Pulmonary artery endothelial cell (primary cell): ENCODE measurements around the gene ZMIZ1. TPM values are rescaled to one million over a fixed set of nuclear protein-coding genes. Genes with fewer than 3 reads are reported as not detected.

Source experiments
- DNase-seq: peaks from one replicate; pipeline ENCODE4 v3.0.0-alpha.2; 2011; ENCODE audit warnings: low read depth, low spot score
- total RNA-seq: library from RNA; depleted of rRNA; stranded (reverse); fragments of >200 nt; gene quantifications from 2 replicates; pipeline ENCODE4 v1.2.3, GENCODE V29; 2014

ZMIZ1 gene
- total RNA-seq, 1 donor from 2014 or later = 9.3 TPM

GRCh38 chr10:79065853-79066252 is 2.9 kb upstream of the ZMIZ1 start:
- DNase-seq = no peak

GRCh38 chr10:79066411-79067240 is 2.1 kb upstream of the ZMIZ1 start:
- no peak for DNase-seq

- DNase-seq = peak; percentile 71
Measured at GRCh38 chr10:79067241-79068202, 1.2 kb upstream of the ZMIZ1 start.

- no peak for DNase-seq
Measured at GRCh38 chr10:79068203-79068561, 584 bp upstream of the ZMIZ1 start.

GRCh38 chr10:79069325-79070080 is 737 bp downstream of the ZMIZ1 start:
- DNase-seq = no peak

- DNase-seq = no peak
Measured at GRCh38 chr10:79070081-79070605, 1.4 kb downstream of the ZMIZ1 start.

GRCh38 chr10:79070606-79071395 is 2.0 kb downstream of the ZMIZ1 start:
- DNase-seq = no peak

GRCh38 chr10:79071396-79071923 is 2.7 kb downstream of the ZMIZ1 start:
- no peak for DNase-seq

GRCh38 chr10:79072041-79072441 is 3.3 kb downstream of the ZMIZ1 start:
- no peak for DNase-seq

GRCh38 chr10:79072994-79073645 is 4.4 kb downstream of the ZMIZ1 start:
- DNase-seq = no peak

GRCh38 chr10:79073784-79074432 is 5.1 kb downstream of the ZMIZ1 start:
- no peak for DNase-seq

GRCh38 chr10:79074732-79075131 is 6.0 kb downstream of the ZMIZ1 start:
- no peak for DNase-seq

GRCh38 chr10:79075418-79075817 is 6.7 kb downstream of the ZMIZ1 start:
- DNase-seq = no peak

- DNase-seq = no peak
Measured at GRCh38 chr10:79077488-79078173, 8.9 kb downstream of the ZMIZ1 start.

- DNase-seq = no peak
Measured at GRCh38 chr10:79078367-79079053, 9.7 kb downstream of the ZMIZ1 start.

- no peak for DNase-seq
Measured at GRCh38 chr10:79079054-79079397, 10.3 kb downstream of the ZMIZ1 start.

GRCh38 chr10:79079490-79080355 is 11.0 kb downstream of the ZMIZ1 start:
- no peak for DNase-seq
